NCI-H1436 (cell line): ENCODE data around the gene VSTM2B.
"Not testable (repeated sequence)": the region's sequence is repeated elsewhere in the genome, so short reads cannot be mapped to it uniquely, and the experiment has no call there.

Source experiments
- DNase-seq: peaks from one replicate; lab custom pipeline; 2025; lab: John Stamatoyannopoulos, UW

VSTM2B gene

DNA sequence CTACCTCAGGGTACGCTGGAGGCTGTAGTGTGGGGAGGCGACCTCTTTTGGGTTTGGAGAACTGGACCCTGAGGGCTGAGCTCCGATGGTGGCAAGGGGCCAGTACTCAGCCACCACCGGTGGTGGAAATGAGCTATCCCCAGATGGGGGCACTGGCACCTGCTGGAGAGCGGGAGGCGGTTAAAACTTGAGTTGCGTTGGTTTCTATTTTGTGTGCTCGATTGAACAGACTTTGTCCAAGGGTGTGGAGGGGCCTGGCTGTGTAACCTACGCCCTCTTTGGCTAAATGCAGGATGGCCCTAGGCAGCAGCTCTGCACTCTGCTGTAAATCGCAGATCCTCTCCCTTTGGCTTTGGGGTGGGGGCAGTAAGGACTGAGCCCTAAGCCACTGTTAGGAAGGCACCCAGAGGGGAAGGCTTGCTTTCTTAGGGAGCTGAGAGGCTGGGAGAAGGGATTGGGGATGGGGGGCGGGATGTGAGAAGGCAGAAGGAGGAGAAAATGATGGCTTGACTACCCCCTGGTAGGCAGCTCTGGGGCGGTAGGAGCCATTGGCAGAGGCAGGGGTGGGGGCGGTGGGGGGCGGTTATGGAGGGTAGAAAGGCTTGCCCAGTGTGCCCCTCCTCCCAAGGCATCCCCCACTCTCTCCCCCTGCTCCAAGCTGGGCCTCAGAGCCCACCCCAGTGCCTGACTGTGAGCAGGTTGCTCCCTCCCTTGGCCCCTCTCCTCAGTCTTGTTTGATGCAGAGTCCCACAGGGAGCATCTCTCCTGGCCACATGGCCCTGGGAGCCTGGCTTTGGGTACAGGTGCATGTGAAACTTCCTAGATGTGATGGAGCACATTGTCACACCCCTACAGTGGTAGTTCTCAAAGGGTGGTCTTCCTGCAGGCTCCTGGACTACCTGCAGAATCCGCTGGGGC is 5.0 kb downstream of the VSTM2B start:
- no peak for DNase-seq

DNA sequence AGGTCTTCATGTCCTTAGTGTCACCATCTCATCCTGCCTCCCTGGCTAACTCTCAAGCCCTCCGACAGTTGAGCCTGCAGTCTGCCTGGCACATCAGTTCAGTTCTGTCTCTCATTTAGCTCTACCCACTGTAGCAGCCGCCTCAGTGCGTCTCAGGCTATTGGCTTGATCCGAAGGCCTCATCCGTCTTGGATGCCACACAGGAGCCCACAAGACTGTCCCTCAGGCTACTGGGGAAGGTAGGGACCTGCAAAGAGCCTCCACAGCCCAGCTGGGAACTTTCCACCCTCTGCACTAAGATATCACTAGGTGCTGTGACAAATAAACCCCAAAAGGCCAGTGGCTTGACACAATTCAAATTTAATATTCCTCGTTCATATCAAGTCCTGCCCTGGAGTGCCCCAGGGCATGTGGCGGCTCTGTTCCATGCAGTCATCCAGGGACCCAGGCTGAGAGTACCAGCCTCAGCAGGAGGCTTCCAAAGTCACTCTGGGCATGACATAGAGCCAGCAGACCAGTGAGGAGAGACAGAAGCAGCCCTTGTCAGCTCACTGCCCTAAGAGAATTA is 5.7 kb downstream of the VSTM2B start:
- no peak for DNase-seq

DNA sequence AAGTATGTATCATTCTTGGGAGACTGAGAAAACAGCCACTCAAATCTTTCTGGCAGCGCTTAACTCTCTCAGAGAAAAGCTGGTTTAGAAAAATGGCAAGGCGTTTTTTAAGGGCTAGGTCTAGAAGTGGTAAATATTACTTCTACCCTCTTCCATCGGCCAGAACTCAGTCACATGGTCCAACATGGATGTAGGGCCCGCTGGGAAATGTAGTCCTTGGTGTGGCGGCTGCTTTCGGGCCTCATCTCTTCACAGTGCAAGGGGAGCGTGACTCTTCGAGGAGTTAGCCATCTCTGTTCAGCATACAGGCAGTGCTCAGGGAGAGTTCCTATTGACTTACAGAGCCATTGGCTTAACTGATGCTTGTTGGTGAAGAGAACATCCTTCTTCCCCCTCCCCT is 6.3 kb downstream of the VSTM2B start:
- no peak for DNase-seq

DNA sequence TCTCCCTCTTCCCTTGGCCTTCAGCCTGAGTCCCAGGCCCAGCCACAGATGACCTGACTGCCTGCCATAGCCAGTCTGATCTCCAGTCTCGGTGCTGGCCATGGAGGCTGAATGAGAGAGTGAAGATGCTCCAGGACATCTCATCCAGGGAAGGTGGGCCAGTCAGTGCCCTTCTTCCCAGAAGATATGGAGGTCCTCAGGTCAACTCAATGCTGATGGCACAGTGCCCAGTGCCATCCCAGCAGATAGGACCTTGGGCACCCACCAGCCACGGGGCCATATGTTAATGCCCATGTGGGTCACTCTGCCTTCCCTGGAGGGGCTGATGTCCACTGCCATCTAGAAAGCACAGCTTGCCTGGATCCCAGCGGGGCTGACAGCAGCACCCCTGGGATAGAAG is 7.2 kb downstream of the VSTM2B start:
- DNase-seq, result no peak

DNA sequence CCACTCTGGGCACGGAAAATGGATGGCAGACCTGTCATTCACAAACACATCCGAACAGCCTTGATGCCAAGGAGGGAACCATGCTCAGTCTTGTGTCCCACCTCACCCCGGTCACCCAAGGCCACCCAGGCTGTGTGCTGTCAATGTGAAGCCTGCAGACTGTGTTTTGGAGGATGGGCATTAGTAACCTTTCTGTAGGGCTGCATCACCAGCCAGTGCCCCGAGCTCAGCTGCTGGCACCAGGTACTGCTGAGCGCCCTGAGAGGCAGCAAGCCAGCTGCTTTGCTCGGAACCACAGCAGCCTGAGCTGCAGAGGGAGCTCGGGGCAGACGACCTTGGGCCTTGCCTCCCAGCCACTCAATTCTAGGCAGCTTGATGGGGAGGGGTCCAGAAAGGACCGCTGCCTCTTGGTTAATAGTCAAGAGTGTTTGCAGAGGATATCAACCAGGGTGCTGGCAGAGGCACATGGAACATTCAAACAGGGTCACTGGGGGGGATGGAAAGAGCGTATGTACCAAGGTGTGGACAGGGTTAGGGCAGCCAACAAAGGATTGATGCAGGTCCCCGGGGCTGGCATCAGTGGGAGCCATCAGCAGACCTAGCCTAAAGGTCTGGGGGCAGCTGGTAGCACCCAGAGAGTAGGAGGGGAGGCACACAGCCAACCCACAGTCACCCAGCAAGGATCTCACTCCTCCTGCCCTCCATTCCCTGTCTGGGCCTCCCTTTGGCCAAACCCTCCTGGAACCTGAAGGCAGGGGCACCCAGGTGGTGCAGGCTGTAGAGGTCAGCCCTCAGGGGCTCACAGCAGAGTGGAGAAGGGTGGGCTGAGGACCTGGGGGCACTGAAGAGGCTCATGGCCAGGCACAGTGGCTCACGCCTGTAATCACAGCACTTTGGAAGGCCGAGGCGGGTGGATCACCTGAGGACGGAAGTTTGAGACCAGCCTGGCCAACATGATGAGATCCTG is 8.1 kb downstream of the VSTM2B start:
- DNase-seq, result no peak

DNA sequence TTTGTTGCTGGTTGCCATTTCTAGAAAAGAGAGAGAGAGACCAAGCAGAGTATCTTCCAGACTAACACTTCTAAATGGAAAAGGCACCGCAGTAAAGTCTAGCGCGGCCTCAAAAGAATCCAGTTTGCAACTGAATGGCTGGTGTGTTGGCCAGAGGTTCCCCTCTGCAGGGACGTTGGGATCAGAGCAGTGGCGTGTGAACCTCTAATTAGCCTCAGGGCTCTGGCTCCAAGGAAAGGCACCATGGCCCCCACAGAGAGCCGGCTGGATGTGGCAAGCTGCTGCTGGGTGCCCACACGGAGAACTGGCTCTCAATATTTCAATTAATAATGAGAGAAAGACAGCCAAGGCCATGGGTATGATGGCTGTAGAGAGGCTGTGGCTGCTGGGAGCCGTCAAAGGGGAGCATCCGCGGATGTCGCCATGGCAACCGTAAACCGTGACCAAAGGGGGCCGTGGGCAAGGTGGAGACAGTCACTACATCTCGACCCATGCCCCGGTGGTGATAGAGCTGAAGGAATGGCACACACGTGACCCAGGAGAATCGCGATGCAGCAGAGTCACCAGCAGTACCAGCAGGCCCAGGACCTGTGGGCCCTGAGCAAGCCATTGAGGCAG is 9.5 kb downstream of the VSTM2B start:
- DNase-seq, result no peak

DNA sequence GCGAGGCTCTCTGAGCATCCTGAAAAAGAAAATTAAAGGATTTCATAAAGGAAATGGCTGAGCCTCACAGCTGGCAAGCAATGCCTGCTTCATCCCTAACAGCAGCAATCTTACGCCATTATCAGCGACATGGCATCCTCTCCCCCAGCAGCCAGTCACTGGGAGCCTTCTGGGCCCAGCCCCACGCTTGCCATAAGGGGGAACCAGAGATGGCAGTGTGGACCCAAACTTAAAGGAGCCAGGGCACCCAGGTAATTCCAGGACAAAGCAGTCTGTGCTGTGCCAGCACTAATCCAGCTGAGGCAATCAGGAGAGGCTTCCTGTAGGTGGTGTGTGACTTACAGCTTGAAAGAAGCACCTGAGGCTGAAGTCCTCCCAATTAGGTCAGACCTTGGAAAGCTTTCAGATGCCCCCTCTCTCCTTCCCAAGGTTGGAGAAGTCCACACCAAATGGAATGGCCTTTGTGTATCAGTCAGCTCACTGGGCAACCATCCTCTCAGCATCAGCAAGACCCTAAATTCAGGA is 10.3 kb downstream of the VSTM2B start:
- DNase-seq, result no peak

DNA sequence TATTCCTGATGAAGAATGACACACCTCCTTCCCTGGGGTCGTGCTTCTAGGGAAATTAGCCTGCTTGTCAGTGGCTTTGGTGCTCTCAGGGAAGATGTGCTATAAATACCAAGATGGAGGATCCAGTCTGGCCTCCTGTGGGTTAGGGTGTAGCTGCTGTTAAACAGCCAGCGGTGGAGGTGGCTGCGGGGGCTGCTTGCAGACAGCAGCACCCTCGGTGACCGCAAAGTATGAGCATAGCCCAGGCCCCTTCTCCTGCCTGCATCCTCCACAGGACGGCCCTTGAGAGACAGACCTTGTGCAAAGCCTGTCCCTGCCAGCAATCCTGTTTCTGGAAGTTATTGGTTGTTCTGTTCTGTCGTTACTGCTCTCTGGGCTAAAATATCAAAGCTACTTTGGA is 11.4 kb downstream of the VSTM2B start:
- no peak for DNase-seq

DNA sequence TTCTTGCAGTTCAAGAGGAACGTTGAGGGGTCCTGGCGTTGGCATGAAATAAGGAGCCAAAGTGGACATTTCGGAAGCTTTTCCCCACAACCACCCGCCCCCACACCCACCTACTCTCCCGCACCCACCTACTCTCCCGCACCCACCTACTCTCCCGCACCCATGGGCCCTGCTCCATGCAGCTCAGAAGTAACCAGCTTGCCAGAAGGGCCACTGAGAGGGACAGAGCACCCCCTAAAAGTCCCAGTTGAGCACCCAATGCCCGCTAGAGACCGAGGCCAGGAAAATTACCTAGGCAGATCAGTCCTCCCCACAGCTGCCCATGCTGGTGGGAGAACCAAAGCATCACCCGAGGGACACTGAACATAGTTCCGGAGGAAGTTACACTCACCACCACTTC is 11.8 kb downstream of the VSTM2B start:
- DNase-seq, result no peak

DNA sequence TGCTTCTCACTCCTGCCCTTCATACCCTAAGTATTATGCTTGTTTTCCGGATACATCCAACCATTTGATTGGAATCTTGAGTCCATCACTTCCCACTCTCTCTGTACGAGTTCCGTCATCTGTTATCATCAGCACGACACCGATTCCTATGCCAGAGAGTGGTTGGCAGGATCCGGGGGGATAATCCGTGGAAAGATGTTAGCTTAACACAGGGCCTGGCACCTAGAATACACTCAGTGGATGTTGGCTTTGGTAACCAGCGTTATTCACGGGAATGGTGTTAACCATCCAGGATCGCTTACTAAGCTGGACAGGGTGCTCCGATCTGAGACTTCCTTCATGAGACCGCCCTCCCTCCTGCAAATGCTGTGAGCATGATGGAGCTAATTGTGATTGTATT is 12.4 kb downstream of the VSTM2B start:
- DNase-seq, result no peak

DNA sequence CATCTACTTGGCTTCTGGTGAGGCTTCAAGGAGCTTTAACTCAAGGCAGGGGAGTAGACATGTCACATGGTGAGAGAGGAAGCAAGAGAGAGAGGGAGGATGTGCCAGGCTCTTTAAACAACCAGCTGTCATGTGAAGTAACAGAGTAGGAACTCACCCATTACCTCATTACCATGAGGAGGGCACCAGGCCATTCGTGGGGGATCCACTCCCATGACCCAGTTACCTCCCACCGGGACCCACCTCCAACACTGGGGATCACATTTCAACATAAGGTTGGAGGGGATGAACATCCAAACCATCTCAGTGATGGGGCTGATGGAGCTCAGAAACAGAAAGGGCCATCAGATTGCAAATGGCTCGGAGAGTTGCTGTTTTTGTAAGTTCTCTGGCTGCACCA is 12.9 kb downstream of the VSTM2B start:
- no peak for DNase-seq

DNA sequence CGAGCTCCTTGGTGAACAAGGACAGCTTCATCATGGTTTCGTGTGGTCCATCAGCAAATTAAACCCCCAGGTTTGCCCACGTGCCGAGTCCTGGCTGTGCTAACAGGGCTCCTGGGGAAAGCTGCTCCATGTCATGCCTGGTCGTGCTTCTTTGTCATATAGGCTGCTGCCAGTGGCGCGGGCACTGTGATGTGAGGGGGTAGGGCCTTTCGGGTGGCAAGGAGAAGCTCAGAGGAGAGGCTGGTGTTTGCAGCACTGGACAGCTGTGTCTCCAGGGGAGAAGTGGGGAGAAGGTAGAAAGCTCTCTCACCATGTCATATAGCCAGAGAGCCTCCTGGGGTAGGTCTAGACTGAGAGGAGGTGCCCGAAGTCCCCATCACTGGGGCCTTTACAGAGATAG is 13.3 kb downstream of the VSTM2B start:
- DNase-seq, result no peak

DNA sequence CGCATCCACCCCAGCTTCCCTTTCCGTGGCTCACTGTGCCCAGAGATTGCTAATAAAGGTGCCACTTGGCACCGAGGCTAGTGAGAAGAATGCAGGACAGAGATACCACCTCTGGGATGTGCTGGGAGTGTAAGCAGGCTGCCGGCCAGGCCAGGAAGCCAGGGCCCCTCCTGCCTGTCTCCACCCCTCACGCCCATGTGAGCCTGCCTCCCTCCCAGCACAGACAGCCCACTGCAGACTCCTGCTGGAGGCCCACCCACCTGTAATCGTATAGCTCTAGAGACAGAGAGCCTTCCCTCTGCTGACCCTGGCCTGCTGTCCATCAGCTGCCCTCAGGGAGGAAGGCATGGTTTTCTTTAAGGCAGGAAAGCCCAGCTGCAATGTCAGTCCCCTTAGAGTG is 13.9 kb downstream of the VSTM2B start:
- DNase-seq, result no peak

DNA sequence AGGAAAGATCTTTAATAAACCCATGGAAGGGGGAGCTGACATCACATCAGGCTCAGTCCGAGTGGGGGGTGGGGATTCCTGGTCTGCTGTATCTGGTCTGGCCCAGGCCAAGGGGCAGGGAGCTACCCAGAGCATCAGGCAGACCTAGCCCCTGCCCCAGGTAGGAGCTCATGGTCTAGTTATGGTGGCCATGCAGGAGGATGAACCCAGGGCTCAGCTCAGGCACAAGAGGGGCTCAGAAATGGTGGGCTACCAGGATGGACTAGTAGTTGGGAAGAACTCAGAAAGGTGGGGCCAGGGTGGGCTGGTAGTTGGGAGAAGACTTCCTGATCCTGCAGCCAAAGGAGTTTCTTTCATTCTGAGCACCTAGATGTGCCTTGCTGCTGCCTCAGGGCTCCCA is 14.3 kb downstream of the VSTM2B start:
- no peak for DNase-seq

DNA sequence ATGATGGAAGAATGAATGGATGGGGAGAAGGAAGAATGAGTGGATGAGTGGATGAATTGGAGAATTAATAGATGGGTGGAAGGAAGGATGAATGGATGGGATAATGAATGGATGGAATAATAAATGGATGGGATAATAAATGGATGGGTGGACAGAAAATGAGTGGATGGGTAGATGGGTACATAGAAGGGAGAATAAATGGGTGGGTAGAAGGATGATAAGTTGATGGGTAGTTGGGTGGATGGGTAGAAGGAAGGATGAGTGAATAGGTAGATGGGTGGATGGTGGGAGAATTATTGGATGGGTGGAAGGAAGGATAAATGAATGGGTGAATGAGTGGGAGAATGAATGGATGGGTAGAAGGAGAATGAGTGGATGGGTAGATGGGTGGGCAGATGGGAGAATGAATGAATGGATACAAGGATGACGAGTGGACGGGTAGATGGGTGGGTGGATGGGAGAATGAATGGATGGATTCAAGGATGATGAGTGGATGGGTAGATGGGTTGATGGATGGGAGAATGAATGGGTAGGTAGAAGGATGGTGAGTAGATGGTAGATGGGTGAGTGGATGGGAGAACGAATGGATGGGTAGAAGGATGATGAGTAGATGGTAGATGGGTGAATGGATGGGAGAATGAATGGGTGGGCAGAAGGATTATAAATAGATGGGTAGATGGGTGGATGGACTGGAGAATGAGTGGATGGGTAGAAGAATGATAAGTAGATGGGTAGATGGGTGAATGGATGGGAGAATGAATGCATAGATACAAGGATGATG is 15.9 kb downstream of the VSTM2B start:
- no peak for DNase-seq

DNA sequence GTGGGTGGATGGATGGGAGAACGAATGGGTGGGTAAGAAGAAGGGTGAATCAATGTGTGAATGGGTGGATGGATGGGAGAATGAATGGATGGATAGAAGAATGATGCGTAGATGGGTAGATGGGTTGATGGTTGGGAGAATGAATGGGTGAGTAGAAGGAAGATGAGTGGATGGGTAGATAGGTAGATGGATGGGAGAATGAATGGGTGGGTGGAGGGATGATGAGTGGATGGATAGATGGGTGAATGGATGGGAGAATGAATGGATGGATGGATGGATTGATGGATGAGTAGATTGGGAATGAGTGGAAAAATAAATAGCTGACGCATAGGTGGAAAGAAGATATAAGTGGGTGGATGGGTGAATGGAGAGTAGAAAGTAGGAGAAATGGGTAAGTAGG is 16.5 kb downstream of the VSTM2B start:
- DNase-seq, result no peak

DNA sequence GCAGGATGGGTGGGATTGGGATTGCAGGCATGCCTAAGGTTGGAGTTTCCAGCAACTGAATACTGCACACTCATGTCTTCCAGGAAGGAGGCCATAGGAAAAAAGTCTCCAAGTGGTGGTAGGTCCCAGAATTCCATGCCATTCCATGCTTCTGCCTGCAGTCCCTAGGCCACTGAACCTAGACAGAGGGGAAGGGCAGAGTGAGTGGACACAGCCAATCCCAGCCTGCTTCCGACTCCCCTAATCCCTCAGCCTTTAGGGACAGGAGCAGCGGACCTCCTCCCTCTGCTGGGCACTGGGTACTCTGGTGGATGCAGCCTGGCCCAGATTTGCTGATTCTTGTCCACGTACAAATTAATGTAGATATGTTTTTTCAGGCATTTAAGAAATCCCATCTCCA is 17.0 kb downstream of the VSTM2B start:
- no peak for DNase-seq

DNA sequence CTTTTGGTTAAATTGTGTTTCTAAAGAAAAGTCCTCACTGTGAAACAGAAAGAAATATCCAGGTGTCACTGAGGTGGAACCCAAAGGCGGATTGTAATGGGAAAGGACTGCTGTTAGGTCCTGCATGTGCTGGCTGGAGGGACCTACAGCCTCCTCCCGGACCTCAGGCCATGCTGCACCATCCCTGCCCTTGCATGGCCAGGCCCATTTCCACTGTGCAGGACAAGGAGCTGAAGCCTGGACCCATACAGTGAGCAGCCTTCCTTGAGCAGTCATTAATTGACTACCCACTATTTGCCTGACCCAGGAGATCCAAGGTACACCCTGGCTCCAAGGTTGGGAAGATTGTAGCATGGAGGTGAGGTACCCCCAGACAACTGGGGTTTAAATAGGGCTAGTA is 17.6 kb downstream of the VSTM2B start:
- no peak for DNase-seq

DNA sequence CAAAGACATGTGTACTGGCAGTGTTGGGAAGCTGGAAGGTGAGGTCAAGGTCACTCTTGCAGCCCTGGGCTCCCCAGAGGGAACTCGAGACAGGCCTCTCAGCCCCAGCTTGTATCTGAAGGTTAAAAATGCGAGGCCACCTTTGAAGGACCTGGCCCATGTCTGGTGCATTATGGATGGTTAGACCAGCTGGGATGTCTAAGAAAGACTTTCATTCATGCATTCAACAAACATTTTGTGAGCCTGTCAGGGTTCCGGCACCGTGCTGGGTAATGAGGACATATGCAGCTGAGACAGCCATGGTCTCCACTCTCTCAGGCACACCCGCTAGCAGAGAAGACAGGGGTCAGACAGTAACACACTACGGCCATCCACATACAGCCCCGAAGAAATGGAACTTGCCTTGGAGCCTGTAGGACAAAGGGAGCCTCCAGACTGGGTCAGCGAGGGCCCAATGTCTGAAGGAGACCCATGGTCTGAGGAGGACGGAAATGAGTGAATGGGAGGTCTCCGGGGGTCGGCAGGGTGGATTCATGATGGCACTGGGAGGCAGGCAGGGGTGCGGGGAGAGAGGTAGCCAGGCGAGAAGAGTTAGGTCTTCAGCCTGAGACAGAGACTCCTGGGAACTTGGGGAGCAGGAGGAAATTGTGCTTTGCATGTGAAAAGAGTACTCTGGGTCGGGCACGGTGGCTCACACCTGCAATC is 19.0 kb downstream of the VSTM2B start:
- DNase-seq, result no peak

DNA sequence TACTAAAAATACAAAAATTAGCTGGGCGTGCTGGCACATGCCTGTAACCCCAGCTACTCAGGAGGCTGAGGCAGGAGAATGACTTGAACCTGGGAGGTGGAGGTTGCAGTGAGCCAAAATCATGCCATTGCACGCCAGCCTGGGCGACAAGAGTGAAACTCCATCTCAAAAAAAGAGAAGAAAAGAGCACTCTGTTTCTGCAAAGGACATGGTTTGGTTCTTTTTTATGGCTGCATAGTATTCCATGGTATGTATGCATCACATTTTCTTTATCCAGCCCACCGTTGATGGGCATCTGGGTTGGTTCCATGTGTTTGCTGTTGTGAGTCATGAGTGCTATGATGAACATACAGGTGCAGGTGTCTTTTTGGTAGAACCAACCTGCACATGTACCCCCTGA is 19.7 kb downstream of the VSTM2B start:
- not testable (repeated sequence) for DNase-seq
